ENCODE results near the gene CD44.

GRCh38 chr11:35169112-35169511, 30.1 kb downstream of the CD44 start:
- no peak for TF ChIP-seq CTCF (IDR thresholded peaks at IDR 0.05)
- TF ChIP-seq POLR2A (IDR thresholded peaks at IDR 0.05) = no peak

Measured in right lobe of liver (tissue), 4 donors.